ENCODE data around the gene INPP4A. TPM values are rescaled to one million over a fixed set of nuclear protein-coding genes. Genes with fewer than 3 reads are reported as not detected.

INPP4A gene
- total and polyA plus RNA-seq, 9 of the 15 experiments (the other 6 are each of a cell fraction or from before 2014, with no cell fraction given), result 1.8 to 15.7 (median 8.3) TPM

GRCh38 chr2:98507891-98508708, 63.4 kb downstream of the INPP4A start (continued):
- TF ChIP-seq MAX (CRISPR knock-in tag; IDR thresholded peaks at IDR 0.05) (no peak), ZNF354B (CRISPR knock-in tag; IDR thresholded peaks at IDR 0.05) (no peak), E2F1 (CRISPR knock-in tag; IDR thresholded peaks at IDR 0.05) (no peak), ESRRB (CRISPR knock-in tag; IDR thresholded peaks at IDR 0.05; ENCODE audit: borderline replicate concordance) (no peak), CHAMP1 (IDR thresholded peaks at IDR 0.05) (no peak), KDM5B (IDR thresholded peaks at IDR 0.05; ENCODE audit: insufficient replicate concordance, low read depth, low read length) (no peak), ZBTB9 (CRISPR knock-in tag; IDR thresholded peaks at IDR 0.05) (no peak), ZNF318 (IDR thresholded peaks at IDR 0.05; ENCODE audit: borderline replicate concordance in 1 of 2, low read depth in 1 of 2) (no peak), HMBOX1 (IDR thresholded peaks at IDR 0.05) (no peak), GABPB1 (CRISPR knock-in tag; IDR thresholded peaks at IDR 0.05) (no peak), ZNF175 (CRISPR knock-in tag; IDR thresholded peaks at IDR 0.05; ENCODE audit: low read depth) (no peak)
